GM10847 (cell line): ENCODE results near the gene ZNF605.

ENCODE experiments used
- POLR2A ChIP-seq: IDR thresholded peaks from 2 replicates; pipeline ENCODE4 v1.6.1; 2011; ENCODE audit not compliant: insufficient read length; ENCODE audit errors: extremely low read depth

Gene ZNF605

DNA sequence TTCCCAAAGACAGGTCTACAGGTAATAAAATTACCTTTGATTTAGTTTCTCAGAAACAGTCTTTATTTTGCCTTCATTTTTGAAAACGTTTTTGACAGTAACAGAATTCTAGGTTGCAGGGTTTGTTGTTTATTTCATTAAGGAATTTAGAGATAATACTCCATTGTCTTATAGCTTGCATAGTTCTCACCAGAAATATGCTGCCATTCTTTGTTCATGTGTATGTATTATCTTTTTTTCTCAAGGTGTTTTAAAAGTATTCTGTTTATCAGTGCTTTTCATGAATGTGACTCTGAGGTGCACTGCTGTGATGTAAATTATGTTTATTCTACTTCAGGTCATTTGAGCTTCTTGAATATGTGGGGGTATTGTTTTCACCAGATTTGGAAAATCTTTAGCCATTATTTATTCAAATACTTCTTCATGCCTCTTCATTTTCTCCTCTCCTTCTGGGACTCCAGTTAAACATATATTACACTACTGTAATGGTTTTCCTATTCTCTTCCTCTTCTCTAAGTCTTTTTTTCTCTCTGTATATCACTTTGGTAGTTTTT, 32.7 kb downstream of the ZNF605 start:
- TF ChIP-seq POLR2A: no peak

- no peak for TF ChIP-seq POLR2A
These were observed 33.4 kb downstream of the ZNF605 start for GRCh38 chr12:132922676-132923075.

DNA sequence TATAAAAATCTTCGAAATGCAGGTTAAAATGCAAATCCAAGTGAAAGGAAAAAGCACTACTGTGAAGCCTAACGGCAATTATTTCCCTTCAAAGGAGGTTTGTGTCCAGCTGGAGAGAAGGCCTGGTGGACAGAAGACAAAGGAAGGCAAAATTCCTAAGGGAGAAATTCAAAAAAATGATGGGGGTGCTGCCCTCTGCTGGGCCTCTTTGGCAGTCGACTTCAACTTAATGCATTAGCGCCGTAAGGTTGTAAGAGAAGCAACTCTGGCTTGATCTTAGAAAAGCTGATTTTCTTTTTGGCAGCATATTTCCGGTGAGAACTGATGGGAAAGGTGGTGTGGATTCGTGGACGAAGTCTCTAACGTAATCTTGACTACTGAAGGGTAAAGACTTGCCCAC, 34.4 kb downstream of the ZNF605 start:
- no peak for TF ChIP-seq POLR2A

GRCh38 chr12:132918680-132919079, 37.4 kb downstream of the ZNF605 start:
- TF ChIP-seq POLR2A: no peak

DNA sequence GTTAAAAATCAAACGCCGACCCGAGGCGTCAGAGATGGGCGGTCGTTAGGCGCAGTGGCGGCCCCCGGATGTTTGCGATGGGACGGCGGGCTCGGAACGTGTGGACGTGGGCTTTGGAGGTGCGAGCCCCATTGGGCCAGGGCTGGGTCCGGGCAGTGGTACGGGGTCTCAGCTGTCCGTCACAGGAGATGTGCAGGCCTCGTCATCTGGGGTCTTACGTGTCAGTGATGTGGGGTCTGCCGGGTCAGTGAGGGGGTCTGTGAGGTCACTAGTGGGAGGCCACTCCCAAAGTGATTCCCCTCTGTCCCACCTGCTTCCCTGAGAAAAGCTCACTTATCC, 47.1 kb downstream of the ZNF605 start:
- no peak for TF ChIP-seq POLR2A

DNA sequence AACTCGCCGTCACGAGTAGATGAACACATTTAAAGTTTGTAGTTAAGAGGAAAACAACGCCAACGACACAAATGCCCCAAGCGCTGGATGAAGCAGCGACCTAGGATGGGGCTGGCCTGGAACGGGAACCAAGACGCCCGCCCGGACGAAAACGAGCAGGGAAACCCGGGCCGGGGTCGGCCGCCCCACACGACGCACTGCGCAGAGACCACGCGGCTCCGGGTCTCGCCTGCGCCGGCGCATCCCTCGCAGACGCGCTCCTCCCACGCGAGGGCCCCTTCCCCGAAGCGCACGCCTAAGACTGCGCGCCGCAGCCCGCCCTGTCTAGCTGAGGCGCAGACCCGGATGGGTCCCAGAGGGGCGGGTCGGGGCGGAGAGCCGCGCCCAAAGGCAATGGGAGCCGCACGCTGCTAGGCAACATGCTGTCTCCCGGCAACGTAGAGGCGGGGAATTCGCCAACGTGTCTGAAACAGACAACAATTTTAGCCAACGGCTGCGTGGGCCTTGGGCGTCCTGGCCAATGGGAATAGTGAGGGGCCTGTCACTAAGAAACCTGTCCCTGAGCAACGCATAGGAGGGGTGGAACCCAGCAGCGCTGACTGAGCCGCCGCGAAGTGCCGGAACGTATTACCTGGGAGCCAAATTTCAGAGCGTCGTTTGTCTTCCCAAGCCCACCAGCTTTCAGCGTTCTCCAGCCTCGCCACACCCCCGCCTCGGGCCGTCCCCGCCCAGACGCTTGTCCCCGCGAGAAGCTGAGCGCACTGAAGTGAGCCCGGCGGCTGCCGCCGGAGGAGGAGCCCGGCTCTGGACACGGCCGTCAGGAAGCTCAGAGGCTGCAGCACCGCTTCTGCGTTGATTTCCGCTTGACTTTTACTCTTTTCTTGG, 47.7 kb downstream of the ZNF605 start:
- no peak for TF ChIP-seq POLR2A

DNA sequence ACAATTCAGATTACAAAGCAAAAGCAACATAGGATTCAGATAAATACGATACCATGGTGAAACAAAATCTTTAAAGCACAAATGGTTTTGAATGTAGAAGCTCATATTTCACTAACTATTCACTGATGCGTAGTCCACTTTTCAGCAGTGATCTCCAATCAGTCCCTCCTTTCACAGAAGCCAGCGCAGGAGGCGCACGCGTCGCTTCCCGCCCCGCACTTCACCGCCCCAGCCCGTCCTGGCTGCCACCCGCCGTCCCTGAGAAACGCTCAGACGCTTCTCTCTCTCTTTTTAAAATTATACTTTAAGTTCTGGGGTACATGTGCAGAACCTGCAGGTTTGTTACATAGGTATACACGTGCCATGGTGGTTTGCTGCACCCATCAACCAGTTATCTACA, 48.9 kb downstream of the ZNF605 start:
- TF ChIP-seq POLR2A: no peak

- no peak for TF ChIP-seq POLR2A
These were observed 51.3 kb downstream of the ZNF605 start for GRCh38 chr12:132904718-132905328.

- no peak for TF ChIP-seq POLR2A
These were observed 57.1 kb downstream of the ZNF605 start for GRCh38 chr12:132899033-132899432.

DNA sequence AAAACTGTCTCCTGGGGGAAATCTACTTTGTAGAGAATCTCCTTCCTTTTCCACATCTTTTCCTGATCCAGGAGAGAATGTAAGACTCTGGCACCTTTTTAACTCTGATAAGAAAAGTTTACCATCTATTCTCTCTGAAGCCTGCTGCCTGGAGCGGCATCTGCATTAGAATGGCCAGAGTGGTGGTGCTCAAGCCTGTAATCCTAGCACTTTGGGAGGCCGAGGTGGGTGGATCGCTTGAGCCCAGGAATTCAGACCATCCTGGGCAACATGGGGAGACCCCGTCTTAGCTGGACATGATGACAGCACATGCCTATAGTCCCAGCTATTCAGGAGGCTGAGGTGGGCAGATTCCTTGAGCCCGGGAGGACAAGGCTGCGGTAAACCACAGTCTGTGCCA, 67.3 kb downstream of the ZNF605 start:
- no peak for TF ChIP-seq POLR2A

- TF ChIP-seq POLR2A: peak; percentile 59
These were observed 68.4 kb downstream of the ZNF605 start, which contains the start of gene CHFR for GRCh38 chr12:132887513-132888351. Gene CHFR (minus strand): TSS chr12:132887605. CDS start chr12:132887328, 277 bp downstream.

GRCh38 chr12:132886529-132887477, 69.3 kb downstream of the ZNF605 start:
- no peak for TF ChIP-seq POLR2A

DNA sequence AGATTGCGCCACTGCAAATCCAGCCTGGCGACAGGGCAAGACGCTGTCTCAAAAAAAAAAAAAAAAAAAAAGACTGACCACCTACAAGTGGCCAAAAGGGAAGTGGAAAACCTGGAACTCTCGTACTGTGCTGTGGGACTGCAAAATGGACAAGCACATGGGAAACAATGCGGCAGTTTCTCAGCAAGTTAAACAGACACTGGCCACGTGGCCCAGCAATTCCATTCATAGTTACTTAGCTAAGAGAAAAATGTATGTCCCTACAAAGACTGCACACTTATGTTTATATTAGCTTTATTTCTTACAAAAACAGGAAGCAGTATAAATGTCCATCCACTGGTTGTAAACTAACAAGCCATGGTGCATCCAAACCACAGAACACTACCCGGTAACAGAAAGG, 74.3 kb downstream of the ZNF605 start:
- no peak for TF ChIP-seq POLR2A

DNA sequence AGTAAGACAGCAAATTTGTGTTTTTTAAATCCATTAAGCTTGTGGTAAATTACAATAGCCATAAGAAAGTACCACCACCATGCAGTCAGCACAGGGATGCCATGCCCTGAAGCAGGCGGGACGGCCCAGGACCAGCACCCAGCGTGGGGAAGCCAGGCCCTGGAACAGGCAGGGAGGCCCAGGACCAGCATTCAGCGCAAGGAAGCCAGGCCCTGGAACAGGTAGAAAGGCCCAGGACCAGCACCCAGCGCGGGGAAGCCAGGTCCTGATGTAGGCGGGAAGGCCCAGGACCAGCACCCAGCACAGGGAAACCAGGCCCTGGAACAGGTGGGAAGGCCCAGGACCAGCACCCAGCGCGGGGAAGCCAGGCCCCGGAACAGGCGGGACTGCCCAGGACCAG, 81.9 kb downstream of the ZNF605 start:
- TF ChIP-seq POLR2A: no peak

- no peak for TF ChIP-seq POLR2A
These were observed 82.4 kb downstream of the ZNF605 start for GRCh38 chr12:132873724-132874123.

- no peak for TF ChIP-seq POLR2A
These were observed 83.1 kb downstream of the ZNF605 start for GRCh38 chr12:132872975-132873421.
